Frontal cortex (tissue), 4 donors: ENCODE measurements around the gene SKIDA1. TPM values are rescaled to one million over a fixed set of nuclear protein-coding genes. Genes with fewer than 3 reads are reported as not detected.

ENCODE experiments used
- DNase-seq, 2 donors: peaks; one replicate each; pipeline ENCODE4 v3.0.0; 2012; ENCODE audit warnings: low spot score in 2 of 2
- FAIRE-seq: peaks from 2 replicates; lab custom pipeline; 2012; peaks lifted over from hg19 to GRCh38; lab: Jason Lieb, UNC
- total RNA-seq: library from RNA; depleted of rRNA; stranded (reverse); fragments of >200 nt; gene quantifications from one replicate; pipeline ENCODE4 v1.2.3, GENCODE V29; 2014
- donor health status: control.
- donor health status: control.
- donor health status: control.

SKIDA1 gene
- total RNA-seq, 1 donor from 2014 or later, result 11.0 TPM

DNA sequence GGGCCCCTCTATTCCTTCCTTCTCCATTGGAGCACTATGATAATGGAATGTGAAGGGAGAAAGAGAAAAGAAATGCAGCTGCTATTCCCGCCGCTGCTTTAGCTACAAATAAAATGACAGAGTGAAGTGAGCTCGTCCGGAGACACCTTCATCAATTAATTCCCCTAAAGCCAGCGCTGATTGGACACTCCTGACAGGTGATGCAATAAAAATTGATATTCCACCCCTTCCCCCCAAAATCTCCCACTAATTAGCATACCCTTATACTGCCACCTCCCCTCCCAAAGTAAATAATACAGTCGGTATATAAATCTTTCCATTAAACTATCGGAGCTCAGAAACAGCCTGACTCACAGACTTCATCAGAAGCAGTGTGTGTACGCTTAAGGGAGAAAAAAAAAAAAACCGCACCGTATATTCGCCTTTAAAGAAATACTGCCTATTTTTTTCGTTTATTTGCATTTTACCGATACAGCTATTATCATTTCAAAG is 7.3 kb downstream of the SKIDA1 start:
- no peak for FAIRE-seq
- DNase-seq, result no peak

DNA sequence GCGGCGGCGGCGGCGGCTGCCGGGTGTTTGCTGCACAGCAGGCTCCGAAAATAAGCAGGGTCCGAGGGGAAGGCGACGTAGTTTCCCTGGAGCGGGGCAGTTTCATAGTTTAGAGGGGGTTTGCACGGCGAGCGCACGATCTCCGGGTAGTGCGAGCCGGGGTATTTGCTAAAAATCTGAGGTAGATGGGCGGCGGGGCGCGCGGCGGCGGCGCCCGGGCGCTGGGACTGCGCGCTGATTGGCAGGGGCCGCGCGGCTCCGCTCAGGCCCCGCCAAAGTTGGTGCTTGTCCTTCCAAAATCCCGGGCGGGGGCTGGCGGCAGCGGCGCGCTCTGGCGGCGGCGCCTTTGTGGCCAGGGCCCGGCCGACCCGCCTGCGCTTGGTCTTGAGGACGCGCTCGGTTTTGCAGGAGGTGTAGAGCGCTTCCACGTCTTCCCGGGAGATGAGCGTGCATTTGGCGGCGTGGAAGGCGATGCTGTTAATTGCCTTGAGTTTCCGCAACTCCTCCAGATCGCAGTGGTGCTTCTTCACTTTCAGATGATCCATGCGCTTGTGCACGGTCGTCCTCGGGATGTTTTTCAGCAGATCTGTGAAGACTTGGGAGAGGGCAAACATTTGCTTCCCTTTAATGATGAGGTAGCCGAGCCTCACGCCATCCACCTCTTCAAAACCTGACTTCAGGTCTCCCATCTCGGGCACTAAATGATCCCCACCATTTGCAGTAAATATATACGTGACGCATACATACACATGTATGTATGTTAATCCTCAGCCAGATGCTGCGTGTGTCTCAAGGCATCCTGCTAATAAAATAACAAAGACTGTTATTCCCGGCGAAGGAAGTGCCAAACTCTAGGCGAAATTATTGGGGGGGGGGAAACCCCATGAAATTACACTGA is 8.1 kb downstream of the SKIDA1 start:
- no peak for FAIRE-seq
- peak in 1 of 2 donors; percentile 70 for DNase-seq

DNA sequence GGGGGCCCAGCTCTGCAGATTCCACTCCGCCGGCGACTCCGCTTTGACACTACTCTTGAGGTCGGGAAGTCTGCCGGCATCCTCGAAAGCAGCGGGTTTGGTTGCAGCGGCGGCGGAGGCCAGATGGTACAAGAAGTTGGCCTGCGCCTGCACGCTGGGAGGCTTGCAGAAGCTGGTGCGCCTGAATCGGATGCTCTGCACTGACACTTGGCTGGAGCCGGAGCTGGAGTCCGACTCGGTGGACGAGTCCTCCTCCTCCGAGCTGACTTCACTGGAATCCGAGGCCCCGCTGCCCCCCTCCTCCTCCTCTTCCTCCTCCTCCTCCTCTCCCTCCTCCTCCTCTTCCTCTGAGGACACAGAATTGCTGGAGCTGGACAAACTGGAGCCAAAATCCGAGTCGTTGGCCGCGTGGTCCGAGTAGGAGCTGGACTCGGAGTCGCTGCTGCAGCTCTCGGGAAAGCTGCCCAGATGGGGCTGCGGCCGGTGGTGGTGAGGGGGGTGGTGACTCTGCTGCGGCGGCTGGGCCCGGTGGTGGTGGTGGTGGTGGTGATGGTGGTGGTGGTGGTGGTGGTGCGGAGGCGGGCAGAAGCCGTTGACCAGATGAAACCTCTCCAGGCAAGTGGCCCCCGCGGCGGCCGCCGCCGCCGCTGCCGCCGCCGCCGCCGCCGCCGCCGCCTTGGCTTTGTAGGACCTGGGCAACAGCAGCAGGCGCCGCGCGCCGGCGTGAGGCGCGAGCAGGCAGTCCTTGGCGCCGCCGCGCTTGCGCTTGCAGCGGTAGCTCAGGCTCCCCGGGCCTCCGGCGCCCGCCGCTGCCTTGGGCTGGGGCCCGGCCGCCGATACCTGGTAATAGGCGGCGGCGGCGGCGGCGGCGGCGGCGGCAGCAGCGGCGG is 9.0 kb downstream of the SKIDA1 start:
- FAIRE-seq (no peak), DNase-seq (no peak)

DNA sequence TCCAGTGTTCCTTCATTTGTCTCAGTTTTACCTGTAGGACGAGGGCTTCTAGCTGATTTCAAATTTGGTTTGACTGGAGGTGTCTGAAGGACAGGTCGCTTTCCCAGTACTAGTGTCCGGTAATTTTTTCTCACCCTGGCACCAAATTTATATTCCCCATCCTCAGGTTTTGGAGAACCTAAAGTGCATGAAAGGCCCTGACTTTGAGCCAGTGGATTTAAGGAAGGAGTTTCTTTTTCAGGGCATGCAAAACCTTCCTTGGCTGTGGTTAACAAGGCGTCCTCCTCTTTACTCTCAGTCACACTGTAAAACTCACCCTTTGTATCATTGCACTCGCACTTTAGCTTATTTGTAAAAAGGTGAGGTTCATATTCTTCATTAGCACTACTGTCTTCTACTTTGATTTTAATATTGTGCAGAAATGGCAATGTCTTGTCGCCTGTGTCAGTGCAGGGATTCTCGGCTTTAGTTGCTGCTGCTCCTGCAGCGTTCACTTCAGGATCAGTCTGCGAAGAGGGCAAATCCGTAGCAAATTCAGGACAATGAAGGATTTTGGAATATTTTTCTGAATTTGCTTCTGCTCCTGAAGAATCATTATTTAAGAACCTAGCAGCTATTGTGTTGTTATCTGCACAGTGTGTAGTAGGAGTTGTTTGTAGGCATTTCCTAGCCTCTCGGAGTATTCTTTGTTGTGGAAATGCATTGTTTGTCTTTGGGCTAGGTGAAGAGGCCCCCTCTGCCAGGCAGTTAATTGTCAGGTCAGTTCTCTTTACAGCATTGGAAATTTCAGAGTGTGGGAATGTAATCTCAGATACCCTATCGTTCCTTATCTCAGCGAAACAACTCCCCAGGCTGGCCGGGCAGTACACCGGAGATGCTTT is 9.9 kb downstream of the SKIDA1 start:
- no peak for DNase-seq

DNA sequence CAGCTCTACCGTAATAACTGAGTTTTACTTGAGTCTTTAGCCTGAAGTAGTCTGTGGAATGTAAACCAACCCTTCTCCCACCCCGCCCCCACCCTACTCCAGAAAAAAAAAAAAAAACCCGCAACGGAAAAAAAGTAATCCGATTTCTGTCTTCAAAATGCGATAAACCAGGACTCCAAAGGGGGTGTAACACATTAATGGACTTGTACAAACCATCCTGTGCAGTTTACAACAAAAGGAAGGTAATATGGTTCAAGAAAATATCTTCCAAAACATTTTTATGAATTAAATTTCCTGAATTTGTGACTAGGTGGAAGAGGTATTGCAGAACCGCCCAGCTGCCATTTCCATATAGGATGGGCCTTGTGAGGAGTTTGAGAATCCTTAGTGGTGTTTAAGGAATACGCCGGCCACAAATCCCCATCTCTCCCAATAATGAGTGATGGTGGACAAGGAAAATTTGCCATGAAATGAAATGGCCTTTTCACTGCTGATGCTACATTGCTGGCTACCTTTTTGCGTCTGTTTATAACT is 10.6 kb downstream of the SKIDA1 start:
- DNase-seq (no peak), FAIRE-seq (no peak)

More for the DNA sequence above, 9.9 kb downstream of the SKIDA1 start:
- no peak for FAIRE-seq

DNA sequence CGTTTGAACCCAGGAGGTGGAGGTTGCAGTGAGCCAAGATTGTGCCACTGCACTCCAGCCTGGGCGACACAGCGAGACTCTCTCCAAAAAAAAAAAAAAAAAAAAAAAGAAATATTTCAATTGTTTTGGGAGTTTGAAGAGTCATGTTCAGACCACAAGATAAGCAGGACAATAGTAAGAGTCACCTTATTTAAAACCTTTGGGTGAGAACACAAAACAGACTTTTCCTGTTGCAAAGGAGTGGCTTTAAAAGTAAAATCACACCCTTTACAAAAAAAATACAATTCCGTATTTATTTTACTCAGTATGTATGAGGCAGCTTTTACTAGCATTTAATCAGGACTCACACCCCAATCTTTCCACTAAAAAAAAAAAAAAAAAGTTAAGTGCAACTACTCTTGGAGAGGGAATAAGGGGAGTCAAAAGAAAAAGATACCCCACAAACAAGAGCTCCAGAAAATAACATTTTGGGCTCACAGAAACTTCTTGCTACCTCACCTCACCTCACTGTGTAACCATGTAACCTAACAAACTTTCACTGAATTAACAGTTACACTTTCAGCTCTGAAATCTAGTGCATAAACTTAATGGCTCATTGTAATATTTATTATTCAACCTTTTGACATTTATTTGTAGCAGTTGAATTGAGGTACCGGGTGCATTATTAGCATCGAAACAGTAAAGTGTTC is 11.2 kb downstream of the SKIDA1 start:
- FAIRE-seq, result no peak
- no peak for DNase-seq

DNA sequence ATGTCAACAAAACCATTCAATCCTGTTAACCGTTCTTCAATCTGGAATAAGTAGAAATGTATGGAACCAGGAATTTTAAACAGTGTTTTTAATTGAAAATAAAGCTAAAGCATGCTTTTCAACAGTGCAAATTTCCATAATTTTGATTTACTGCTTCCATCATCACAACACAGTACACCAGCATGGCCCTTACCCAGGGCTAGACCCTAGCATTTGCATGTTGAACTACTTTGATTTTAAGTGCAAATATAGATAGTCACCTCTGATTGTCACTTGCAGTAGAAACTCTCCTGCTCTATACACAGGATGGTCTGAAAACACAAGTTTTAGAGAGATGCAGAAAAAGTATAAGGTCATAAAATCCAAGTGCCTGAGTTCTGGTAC is 12.1 kb downstream of the SKIDA1 start:
- DNase-seq, result no peak
- FAIRE-seq, result no peak

DNA sequence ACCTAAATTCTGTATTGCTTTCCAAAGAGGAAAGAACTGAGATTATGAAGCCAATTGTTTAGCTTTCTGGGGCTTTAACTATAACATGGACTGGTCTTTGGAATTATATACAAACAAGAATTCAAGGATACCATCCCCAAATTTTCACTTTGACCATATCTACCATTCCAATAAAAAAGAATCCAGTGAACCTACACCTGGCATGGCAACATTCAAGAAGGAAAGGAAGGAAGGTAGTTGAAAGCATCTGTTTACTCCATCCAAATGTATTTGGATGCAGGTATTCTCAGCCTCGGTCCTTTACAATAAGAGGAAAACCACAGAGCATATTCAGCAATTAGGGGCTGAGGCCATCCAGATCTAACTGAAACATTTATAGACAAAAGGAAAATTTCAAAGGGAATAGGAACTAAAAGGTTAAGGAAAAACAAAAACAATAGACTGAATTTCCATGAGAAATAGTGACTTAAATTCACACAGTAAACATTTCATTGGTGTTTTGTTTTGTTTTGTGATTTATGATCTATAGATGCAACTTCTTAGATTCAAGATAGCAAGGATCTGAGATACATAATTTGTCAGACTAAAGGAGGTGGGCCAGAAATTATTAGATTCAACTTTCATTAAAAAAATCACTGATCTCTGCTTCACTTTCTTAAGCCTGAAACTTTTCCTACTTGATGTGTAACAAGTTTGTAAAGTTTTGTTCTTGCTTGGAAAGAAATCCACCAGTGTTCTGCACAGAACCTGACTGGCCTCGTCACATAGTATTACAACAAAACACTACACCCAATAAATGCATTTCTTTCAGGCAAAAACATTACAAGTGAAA is 12.7 kb downstream of the SKIDA1 start:
- FAIRE-seq, result no peak
- DNase-seq, result no peak

DNA sequence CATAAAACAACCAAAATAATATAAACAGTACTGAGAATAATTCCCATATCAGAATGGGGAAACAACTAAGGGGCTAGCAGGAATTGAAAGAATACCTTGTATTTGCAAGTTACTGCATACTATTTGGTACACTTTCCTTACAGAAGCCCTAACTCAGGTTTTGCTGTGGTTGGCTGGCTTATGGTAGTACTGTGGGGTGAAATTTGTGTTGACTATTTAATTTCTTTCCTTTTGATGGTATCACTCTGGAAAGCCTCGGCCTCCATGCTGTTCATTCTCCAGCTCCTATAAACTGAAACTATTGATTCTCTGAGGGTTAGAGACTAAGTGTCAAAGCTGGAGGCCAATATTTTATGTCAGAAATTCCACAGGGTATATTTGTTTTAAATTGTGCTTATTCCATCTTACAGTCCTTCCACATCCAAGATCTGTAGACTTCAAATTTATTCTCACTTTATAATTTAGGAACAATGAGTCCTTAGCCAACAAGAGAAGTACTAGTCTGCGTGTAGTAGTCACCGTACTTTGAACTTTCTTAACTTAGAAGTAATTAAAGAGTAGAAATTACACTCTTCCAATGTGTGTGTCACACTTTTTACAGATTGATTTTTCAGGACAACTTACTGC is 13.4 kb downstream of the SKIDA1 start:
- DNase-seq (no peak), FAIRE-seq (no peak)

DNA sequence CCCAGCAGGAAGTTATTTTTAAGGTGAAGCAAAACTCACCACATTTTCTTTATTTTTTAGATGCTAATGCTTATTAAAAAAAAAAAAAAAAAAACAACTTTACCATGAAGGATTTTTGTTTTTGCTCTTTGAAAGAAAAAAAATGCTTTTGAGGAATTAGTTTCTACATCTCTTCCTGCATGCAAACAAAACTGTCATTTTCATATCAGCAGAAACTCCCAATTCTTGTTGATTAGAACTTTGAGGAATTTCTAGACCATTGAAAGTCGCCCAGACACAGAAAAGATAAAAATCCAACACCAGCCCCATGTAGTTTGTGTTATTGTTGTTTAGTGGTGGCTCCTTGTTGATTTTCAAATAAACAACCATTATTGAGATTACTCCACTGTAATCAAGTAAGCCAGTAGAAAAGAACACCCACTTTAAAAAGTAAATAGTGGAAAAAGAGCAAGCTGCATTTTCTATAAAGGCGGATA is 14.3 kb downstream of the SKIDA1 start:
- FAIRE-seq, result no peak
- no peak for DNase-seq

DNA sequence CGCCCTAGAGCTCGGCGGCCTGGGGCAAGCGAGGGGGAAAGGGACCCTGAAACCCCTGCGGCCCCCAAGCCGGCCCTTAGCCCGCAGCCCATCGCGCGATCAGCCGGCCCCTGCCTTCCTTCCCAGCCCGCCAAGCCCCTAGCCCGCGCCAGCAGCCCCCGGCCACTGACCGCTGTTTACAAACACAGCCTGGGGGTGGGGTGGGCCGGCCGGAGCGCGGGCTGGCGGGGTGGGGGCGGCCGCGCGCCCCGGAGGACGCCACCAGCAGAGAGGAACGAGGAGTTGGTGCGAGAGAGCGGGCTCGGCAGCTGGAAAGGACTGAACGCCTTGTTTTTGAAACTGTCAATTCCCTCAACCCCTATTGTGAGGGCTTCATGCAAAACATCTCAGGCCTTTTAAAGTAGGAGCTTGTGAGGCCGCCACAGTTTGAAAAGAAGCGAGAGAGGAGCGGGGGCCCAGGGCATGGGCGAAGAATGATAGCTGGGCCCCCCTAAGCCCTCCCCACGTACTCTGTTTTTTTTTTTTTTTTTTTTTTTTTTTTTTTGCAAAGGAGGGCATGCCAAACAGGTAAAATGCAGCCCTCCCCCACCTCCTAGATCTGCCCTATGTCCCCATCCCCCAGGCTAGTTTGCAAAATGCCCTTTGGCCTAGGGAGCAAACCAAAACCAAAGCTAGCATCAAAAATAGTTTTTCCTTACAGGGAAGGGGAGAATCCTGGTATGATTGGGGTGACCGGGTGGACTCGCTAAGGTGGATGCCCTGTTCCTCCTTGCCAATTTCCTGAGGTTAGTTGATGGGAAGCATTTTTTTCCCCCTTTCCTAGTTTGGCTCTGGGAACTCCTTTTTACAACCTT is 15.0 kb downstream of the SKIDA1 start:
- no peak for FAIRE-seq
- DNase-seq, result peak; percentile 64 to 74

DNA sequence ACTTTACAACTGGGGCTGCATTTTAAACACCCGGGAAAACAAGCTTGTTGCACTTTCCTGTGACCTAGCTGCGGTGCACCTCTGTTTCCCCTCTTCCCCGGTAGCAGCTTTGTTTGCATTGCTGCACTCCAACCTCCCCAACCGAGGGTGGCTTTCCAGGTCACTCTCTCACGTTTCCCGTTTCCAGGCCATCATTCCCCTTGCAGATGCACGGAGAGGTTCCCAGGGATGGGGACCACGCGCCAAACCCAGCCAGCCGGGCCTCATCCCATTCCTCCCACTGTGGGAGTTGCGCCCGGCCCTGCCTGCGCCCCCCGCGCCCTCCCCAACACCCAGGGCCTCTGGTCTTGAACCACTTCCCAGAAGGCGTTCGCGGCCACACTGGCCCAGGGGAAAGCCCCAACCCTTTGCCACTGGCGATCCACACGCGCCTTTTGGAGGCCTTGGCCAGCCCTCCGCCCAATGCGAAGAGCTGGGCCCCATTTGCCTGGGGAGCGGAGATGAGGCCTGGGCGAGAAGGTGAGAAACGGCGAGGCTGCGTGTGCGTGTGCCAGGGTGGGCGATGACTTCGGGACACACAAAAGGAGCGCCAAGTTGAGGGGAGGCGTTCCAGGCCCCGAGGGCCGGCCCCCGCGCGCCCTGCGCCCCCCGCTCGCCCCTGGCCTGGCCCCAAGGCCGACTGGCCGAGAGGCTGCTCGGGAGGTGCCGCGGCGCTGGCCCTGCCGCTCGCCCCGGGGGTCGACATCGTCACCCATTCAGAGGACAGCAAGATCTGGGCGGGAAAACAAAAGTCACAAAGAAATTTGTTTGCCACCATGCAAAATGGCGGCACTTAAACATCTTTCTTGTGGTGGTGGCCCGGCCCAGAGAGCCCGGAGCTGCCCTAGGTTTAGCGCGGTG is 15.9 kb downstream of the SKIDA1 start:
- DNase-seq, result no peak
- no peak for FAIRE-seq

DNA sequence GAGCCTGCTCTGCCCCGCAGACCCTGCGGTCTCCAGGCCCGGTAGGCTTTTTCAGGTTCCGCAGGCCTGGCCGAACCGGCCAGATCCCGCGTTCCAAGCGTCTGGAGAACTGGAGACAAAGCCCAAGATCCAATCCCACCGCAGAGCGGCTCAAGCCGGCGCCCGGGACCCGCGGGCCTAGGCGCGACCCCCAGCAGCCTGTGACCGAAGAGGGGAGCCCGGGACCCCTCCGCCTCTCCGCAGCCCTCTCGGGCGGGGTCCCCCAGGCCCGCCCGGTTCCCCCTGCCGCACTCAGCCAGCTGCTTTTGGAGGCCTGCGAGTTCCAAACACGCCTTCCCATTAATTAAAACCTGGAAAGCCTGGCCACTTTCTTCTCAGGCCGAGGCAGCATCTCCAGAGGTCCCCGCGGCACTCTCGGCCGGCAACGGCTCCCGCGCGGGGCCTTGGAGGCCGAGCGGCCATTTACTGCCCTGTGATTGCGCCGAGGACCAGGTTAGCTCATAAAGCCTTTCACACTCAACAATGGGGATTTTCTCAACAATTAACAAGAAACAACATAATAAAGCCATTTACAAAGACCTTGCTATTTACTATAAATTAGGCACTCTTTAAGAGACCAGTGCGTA is 16.7 kb downstream of the SKIDA1 start:
- FAIRE-seq, result no peak
- DNase-seq, result peak in 1 of 2 donors; percentile 39

DNA sequence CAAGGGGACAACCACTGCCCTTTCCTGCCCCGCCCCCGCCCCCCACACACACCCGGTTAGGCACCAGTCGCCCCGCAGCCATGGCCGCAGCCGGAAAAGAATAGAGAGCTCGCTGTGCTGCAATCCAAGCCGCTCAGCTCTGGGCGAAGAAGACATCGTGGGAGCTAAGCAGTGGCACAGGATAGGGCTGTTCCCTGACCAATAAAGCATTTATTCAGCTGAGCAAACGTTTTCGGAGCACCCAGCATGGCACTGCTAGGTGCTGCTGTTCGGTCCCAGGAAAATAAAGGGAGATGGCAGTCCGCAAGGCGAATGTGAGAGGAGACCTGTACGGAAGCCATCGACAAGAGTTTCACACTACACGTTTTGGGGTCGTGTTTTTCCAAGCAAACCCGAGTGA is 18.3 kb downstream of the SKIDA1 start:
- no peak for FAIRE-seq
- no peak for DNase-seq

DNA sequence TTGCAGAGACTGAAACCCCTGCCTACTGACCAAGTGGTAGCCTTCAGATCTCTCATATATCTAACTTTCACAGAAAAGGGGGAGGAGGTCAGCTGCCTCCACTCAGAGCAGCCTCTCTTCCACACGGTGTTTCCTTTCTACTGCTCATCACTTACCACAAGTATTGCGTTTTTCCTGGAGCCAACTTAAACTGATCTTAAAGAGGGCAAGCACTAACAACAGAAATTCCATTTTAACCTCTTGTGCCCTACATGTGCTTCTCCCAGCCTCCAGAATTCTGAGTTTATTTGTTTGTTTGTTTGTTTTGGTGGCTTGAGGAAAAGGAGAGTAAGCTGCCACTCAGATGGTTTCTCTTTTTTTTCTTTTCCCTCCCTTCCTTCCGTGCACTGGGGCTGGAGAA is 19.1 kb downstream of the SKIDA1 start:
- FAIRE-seq (no peak), DNase-seq (no peak)
